Measurements from ENCODE around the gene BAD. TPM values are rescaled to one million over a fixed set of nuclear protein-coding genes. Genes with fewer than 3 reads are reported as not detected.

The BAD gene
- total RNA-seq, 1 experiment from 2014 or later, result 23.3 TPM

DNA sequence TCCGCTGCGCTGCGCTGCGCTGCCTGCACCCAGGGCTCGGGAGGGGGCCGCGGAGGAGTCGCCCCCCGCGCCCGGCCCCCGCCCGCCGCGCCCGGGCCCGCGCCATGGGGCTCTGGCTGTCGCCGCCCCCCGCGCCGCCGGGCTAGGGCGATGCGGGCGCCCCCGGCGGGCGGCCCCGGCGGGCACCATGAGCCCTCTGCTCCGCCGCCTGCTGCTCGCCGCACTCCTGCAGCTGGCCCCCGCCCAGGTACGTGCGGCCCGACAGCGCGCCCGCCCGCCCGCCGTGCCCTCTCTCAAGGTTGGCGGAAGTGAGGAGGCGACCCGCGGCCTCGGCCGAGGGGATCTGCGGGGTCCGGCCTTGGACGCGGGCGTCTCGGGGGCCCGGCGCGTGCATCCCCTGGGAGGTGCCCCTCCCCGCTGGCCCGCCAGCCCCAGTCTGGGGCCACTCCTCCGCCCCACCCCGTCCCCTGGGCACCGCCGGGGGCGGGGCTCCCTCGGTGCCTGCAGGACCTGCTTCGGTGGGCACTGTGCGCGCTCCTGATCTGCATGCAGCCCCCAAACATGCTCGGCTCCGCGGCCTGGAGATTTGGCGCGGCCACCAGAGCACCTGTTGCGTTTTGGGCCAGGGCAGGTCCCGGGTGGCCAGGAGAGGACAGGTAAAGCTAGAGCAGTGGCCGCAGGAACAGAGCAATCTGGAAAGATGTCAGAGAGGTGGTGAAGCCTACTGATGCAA is 49.7 kb downstream of the BAD start:
- Histone ChIP-seq H2BK15ac (ENCODE audit: low read depth, low read length) (no peak overlapping the region), H3K4ac (ENCODE audit: low read depth, low read length) (no peak overlapping the region), H2BK5ac (ENCODE audit: insufficient read length, low read length) (no peak overlapping the region), H3K18ac (ENCODE audit: insufficient read length, low read depth, low read length) (no peak overlapping the region), H3K9ac (ENCODE audit: extremely low read depth, insufficient read length, low read length) (no peak overlapping the region), H3K9me3 (ENCODE audit: control insufficient read depth, low read depth, low read length) (no peaks in the 10 kb centered on the region), H4K5ac (ENCODE audit: insufficient read length, low read depth, low read length) (no peak overlapping the region), H3K4me2 (ENCODE audit: insufficient read depth, insufficient read length, low read length) (peak overlapping the region; percentile 42), H3K14ac (ENCODE audit: insufficient read depth, low read length) (no peak overlapping the region), H3K23me2 (ENCODE audit: insufficient read length, low read depth, low read length, poor library complexity, severe bottlenecking) (peaks cover 21% of the 10 kb centered on the region), H3T11ph (ENCODE audit: low read length) (no peak overlapping the region), H4K8ac (replicated peaks; ENCODE audit: insufficient read length, low read depth, low read length) (no peak overlapping the region), H3K56ac (ENCODE audit: insufficient read length, low read depth, low read length) (no peak overlapping the region), H3K4me1 (ENCODE audit: insufficient read depth, low read length) (no peaks in the 10 kb centered on the region), H4K91ac (ENCODE audit: insufficient read length, low read depth, low read length) (no peak overlapping the region), H2BK120ac (ENCODE audit: low read depth, low read length, poor library complexity, severe bottlenecking) (no peak overlapping the region), H2AFZ (ENCODE audit: low read length) (no peak overlapping the region), H2BK20ac (ENCODE audit: low read depth, low read length, poor library complexity, severe bottlenecking) (no peak overlapping the region), H4K20me1 (ENCODE audit: control insufficient read depth, insufficient read depth, insufficient read length) (no peaks in the 10 kb centered on the region), H3K23ac (ENCODE audit: insufficient read length, low read depth, low read length) (no peak overlapping the region), H2AK5ac (ENCODE audit: insufficient read length, low read length) (no peak overlapping the region), H3K79me2 (ENCODE audit: insufficient read depth, low read length) (no peaks in the 10 kb centered on the region), H2BK12ac (ENCODE audit: insufficient read length, low read depth, low read length) (no peak overlapping the region), H3K27ac (ENCODE audit: insufficient read length, low read depth, low read length) (no peak overlapping the region), H3K27me3 (ENCODE audit: insufficient read depth, low read length) (no peaks in the 10 kb centered on the region; the same call in 1 of the 2 replicates), H3K79me1 (ENCODE audit: insufficient read depth, low read depth, low read length, poor library complexity, severe bottlenecking) (no peaks in the 10 kb centered on the region)
- TF ChIP-seq, protein P1, sequence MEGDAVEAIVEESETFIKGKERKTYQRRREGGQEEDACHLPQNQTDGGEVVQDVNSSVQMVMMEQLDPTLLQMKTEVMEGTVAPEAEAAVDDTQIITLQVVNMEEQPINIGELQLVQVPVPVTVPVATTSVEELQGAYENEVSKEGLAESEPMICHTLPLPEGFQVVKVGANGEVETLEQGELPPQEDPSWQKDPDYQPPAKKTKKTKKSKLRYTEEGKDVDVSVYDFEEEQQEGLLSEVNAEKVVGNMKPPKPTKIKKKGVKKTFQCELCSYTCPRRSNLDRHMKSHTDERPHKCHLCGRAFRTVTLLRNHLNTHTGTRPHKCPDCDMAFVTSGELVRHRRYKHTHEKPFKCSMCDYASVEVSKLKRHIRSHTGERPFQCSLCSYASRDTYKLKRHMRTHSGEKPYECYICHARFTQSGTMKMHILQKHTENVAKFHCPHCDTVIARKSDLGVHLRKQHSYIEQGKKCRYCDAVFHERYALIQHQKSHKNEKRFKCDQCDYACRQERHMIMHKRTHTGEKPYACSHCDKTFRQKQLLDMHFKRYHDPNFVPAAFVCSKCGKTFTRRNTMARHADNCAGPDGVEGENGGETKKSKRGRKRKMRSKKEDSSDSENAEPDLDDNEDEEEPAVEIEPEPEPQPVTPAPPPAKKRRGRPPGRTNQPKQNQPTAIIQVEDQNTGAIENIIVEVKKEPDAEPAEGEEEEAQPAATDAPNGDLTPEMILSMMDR (conservative IDR thresholded peaks at IDR 0.05), result no peak
- H3K4me3 Mint-ChIP-seq, result peak overlapping the region; percentile 81 to 85
- peaks cover 4 to 26% (median 13%) of the 10 kb centered on the region in 3 experiments; a peak in 6 of 7 replicates for H3K36me3 Mint-ChIP-seq (ENCODE audit: insufficient read depth in 1 of 3, low read depth in 3 of 3)
- WGBS (ENCODE audit: extremely low coverage, insufficient read length, low lambda C conversion rate), result no CpG with 5 or more reads among the region's 80 CpGs
- peaks cover 20% of the 10 kb centered on the region for H3K27me3 Mint-ChIP-seq (ENCODE audit: low read depth)
- H3K4me1 Mint-ChIP-seq, result peaks cover 16 to 24% of the 10 kb centered on the region in 2 experiments
- DNase-seq, result no peak
- peak overlapping the region in 1 of 3 experiments; percentile 82; a peak in 1 of 7 replicates for H3K27ac Mint-ChIP-seq
- no peaks in the 10 kb centered on the region for H3K9me3 Mint-ChIP-seq
